WTC11 (cell line): Measurements from ENCODE around the gene NFAT5.

Source experiments
- ELF4 ChIP-seq: sonication (generic); formaldehyde crosslinking; IDR thresholded peaks from 2 replicates; pipeline ENCODE4 v1.8.1; 2022; ENCODE audit warnings: low read depth, mild to moderate bottlenecking, moderate library complexity, missing genetic modification reagents
- JAZF1 ChIP-seq: fragments of 250-450 bp; sonication (Bioruptor Pico); IDR thresholded peaks from 2 replicates; pipeline ENCODE4 v1.9.0; 2021; ENCODE audit warnings: moderate library complexity, mild to moderate bottlenecking, inconsistent platforms
- JUN ChIP-seq: sonication (generic); formaldehyde crosslinking; IDR thresholded peaks from 2 replicates; pipeline ENCODE4 v1.8.0; 2023; ENCODE audit warnings: mild to moderate bottlenecking, missing genetic modification reagents

GRCh38 chr16:69568676-69569075 is 2.9 kb downstream of the NFAT5 start:
- TF ChIP-seq ELF4 (CRISPR knock-in tag) (no peak), JUN (CRISPR knock-in tag) (no peak), JAZF1 (CRISPR knock-in tag) (no peak)
